ENCODE measurements around the gene SLC16A10. TPM values are rescaled to one million over a fixed set of nuclear protein-coding genes. Genes with fewer than 3 reads are reported as not detected.

Gene SLC16A10
- total RNA-seq, 6 donors from 2014 or later, result 8.7 to 94.4 (median 18.9) TPM

GRCh38 chr6:111110036-111110435, 22.7 kb downstream of the SLC16A10 start:
- DNase-seq (no peak), ATAC-seq (ENCODE audit: low FRiP score in 2 of 2) (peak in 1 of 2 donors; percentile 28)
- H3K4me1 ChIP-seq, result peaks cover 3 to 12% (median 5%) of the 10 kb centered on the region in 4 donors
- peaks cover 0 to 9% (median 0%) of the 10 kb centered on the region in 4 donors for H3K9me3 ChIP-seq
- no peak overlapping the region for H3K4me3 ChIP-seq
- WGBS, 2 donors, result 56 to 59% methylated on average over 3 of the region's 3 CpGs
- TF ChIP-seq POLR2A (IDR thresholded peaks at IDR 0.05) (no peak), EP300 (IDR thresholded peaks at IDR 0.05) (no peak), CTCF (IDR thresholded peaks at IDR 0.05) (no peak), POLR2AphosphoS5 (IDR thresholded peaks at IDR 0.05) (no peak)
- no peak overlapping the region for H3K27ac ChIP-seq
- no peaks in the 10 kb centered on the region for H3K27me3 ChIP-seq
- H3K36me3 ChIP-seq, result no peaks in the 10 kb centered on the region

- H3K4me1 ChIP-seq, result peaks cover 0 to 12% (median 4%) of the 10 kb centered on the region in 4 donors
- peak in 1 of 2 donors; percentile 59 for DNase-seq
- H3K27me3 ChIP-seq, result no peaks in the 10 kb centered on the region
- 42 to 43% methylated on average over 7 of the region's 7 CpGs for WGBS, 2 donors
- H3K4me3 ChIP-seq, result no peak overlapping the region
- ATAC-seq (ENCODE audit: low FRiP score in 2 of 2), result peak; percentile 49 to 85
- no peaks in the 10 kb centered on the region for H3K9me3 ChIP-seq
- no peak for TF ChIP-seq EP300 (IDR thresholded peaks at IDR 0.05)
- TF ChIP-seq POLR2AphosphoS5 (IDR thresholded peaks at IDR 0.05), result no peak
- TF ChIP-seq CTCF (IDR thresholded peaks at IDR 0.05), result no peak
- peak in 1 of 4 donors; percentile 54 for TF ChIP-seq POLR2A (IDR thresholded peaks at IDR 0.05)
- no peaks in the 10 kb centered on the region for H3K36me3 ChIP-seq
- peak overlapping the region; percentile 19 to 69 (median 46) for H3K27ac ChIP-seq
Measured at GRCh38 chr6:111113336-111114086, 26.2 kb downstream of the SLC16A10 start.

- ATAC-seq (ENCODE audit: low FRiP score in 2 of 2), result peak in 1 of 2 donors; percentile 67
- peak overlapping the region in 3 of 4 donors; percentile 34 to 69 (median 57) for H3K27ac ChIP-seq
- 46 to 52% methylated on average over 2 of the region's 2 CpGs for WGBS, 2 donors
Measured at GRCh38 chr6:111114087-111114443, 26.8 kb downstream of the SLC16A10 start.

GRCh38 chr6:111114482-111114881, 27.2 kb downstream of the SLC16A10 start:
- TF ChIP-seq POLR2A (IDR thresholded peaks at IDR 0.05), result no peak
- no peak for TF ChIP-seq CTCF (IDR thresholded peaks at IDR 0.05)
- no peak for TF ChIP-seq EP300 (IDR thresholded peaks at IDR 0.05)
- TF ChIP-seq POLR2AphosphoS5 (IDR thresholded peaks at IDR 0.05), result no peak
- H3K4me1 ChIP-seq, result peaks cover 0 to 12% (median 4%) of the 10 kb centered on the region in 4 donors
- H3K4me3 ChIP-seq, result no peak overlapping the region
- WGBS, 2 donors, result 69 to 70% methylated on average over 1 of the region's 1 CpG
- H3K27me3 ChIP-seq, result no peaks in the 10 kb centered on the region
- H3K9me3 ChIP-seq, result no peaks in the 10 kb centered on the region
- H3K36me3 ChIP-seq, result no peaks in the 10 kb centered on the region
- DNase-seq, result no peak
- H3K27ac ChIP-seq, result peak overlapping the region in 1 of 4 donors; percentile 69
- no peak for ATAC-seq (ENCODE audit: low FRiP score in 2 of 2)

More at GRCh38 chr6:111114087-111114443, 26.8 kb downstream of the SLC16A10 start:
- no peak for DNase-seq
- H3K9me3 ChIP-seq, result no peaks in the 10 kb centered on the region
- H3K36me3 ChIP-seq, result no peaks in the 10 kb centered on the region
- H3K4me1 ChIP-seq, result peaks cover 0 to 12% (median 4%) of the 10 kb centered on the region in 4 donors
- peak; percentile 42 to 92 (median 64) for TF ChIP-seq EP300 (IDR thresholded peaks at IDR 0.05)
- TF ChIP-seq POLR2AphosphoS5 (IDR thresholded peaks at IDR 0.05), result no peak
- no peak overlapping the region for H3K4me3 ChIP-seq
- no peaks in the 10 kb centered on the region for H3K27me3 ChIP-seq

- TF ChIP-seq CTCF (IDR thresholded peaks at IDR 0.05) (no peak), POLR2A (IDR thresholded peaks at IDR 0.05) (no peak), POLR2AphosphoS5 (IDR thresholded peaks at IDR 0.05) (no peak), EP300 (IDR thresholded peaks at IDR 0.05) (no peak)
- Histone ChIP-seq H3K4me1 (peaks cover 2 to 13% (median 6%) of the 10 kb centered on the region in 4 donors), H3K27me3 (no peaks in the 10 kb centered on the region), H3K9me3 (no peaks in the 10 kb centered on the region), H3K4me3 (no peak overlapping the region), H3K36me3 (no peaks in the 10 kb centered on the region), H3K27ac (peak overlapping the region in 1 of 4 donors; percentile 47)
- 86 to 88% methylated on average over 2 of the region's 2 CpGs for WGBS, 2 donors
- no peak for DNase-seq
- ATAC-seq (ENCODE audit: low FRiP score in 2 of 2), result no peak
Measured at GRCh38 chr6:111118826-111119225, 31.5 kb downstream of the SLC16A10 start.

All from upper lobe of left lung (tissue), 6 donors.